A673 (cell line): ENCODE measurements around the gene NRL. TPM values are rescaled to one million over a fixed set of nuclear protein-coding genes. Genes with fewer than 3 reads are reported as not detected.

Experiments used
- BruUV-seq: library from RNA; stranded (reverse); fragments of 400-500 nt; replicated peaks from 2 replicates; lab custom pipeline; 2021; lab: Mats Ljungman, UMichigan
- CTCF ChIA-PET: fragments of 300-600 bp; sonication (Branson Sonifier 250); formaldehyde crosslinking; loops from one replicate; lab custom pipeline; 2022; ENCODE audit warnings: antibody characterized with exemption; lab: Charles Lee
- POLR2A ChIA-PET: fragments of 300-600 bp; sonication (Branson Sonifier 250); formaldehyde crosslinking; loops from one replicate; lab custom pipeline; 2022; ENCODE audit warnings: antibody characterized with exemption; ENCODE audit not compliant: low non-redundant PET; lab: Charles Lee
- DNase-seq: peaks from one replicate; pipeline ENCODE4 v3.0.0-alpha.2; 2015; ENCODE audit warnings: low spot score
- H3K27ac ChIP-seq: fragments of 200-600 bp; sonication (generic); 2 replicates; pipeline ENCODE4 v1.5.1; 2016; ENCODE audit warnings: mixed run types, low read depth, mild to moderate bottlenecking, mixed read lengths, antibody characterized with exemption, low read length; ENCODE audit not compliant: poor library complexity, severe bottlenecking
- H3K27me3 ChIP-seq: fragments of 200-600 bp; sonication (generic); replicated peaks from 2 replicates; pipeline ENCODE4 v1.6.1; 2017; ENCODE audit warnings: mixed run types, low read depth, mild to moderate bottlenecking, mixed read lengths, antibody characterized with exemption, low read length; ENCODE audit not compliant: insufficient read depth, poor library complexity
- H3K36me3 ChIP-seq: fragments of 200-600 bp; sonication (generic); 2 replicates; pipeline ENCODE4 v1.6.1; 2016; ENCODE audit warnings: mixed run types, mild to moderate bottlenecking, mixed read lengths, antibody characterized with exemption, low read length; ENCODE audit not compliant: insufficient read depth, poor library complexity, severe bottlenecking
- H3K4me1 ChIP-seq: fragments of 200-600 bp; sonication (generic); 2 replicates; pipeline ENCODE4 v1.6.1; 2017; ENCODE audit warnings: mixed run types, mild to moderate bottlenecking, mixed read lengths, antibody characterized with exemption, low read length; ENCODE audit not compliant: insufficient read depth, poor library complexity, severe bottlenecking
- H3K4me3 ChIP-seq: fragments of 200-600 bp; sonication (generic); 2 replicates; pipeline ENCODE4 v1.5.1; 2016; ENCODE audit warnings: low read depth, mixed run types, mild to moderate bottlenecking, mixed read lengths, low read length; ENCODE audit not compliant: poor library complexity, severe bottlenecking
- H3K9me3 ChIP-seq: fragments of 200-600 bp; sonication (generic); 2 replicates; pipeline ENCODE4 v1.6.1; 2016; ENCODE audit warnings: mixed run types, low read depth, mild to moderate bottlenecking, mixed read lengths, antibody characterized with exemption, low read length; ENCODE audit not compliant: poor library complexity, severe bottlenecking
- EZH2 ChIP-seq: fragments of 200-600 bp; sonication (generic); IDR thresholded peaks from 2 replicates; pipeline ENCODE4 v1.6.1; 2017; ENCODE audit warnings: borderline replicate concordance, low read depth, mild to moderate bottlenecking, mixed read lengths, antibody characterized with exemption, low read length; ENCODE audit not compliant: poor library complexity, severe bottlenecking
- intact Hi-C: fragments of 100-400 bp; cut with micrococcal nuclease; formaldehyde crosslinking; loops from one replicate; pipeline ENCODE4 v1.10.0; 2022; ENCODE audit not compliant: unreplicated experiment
- total RNA-seq: library from RNA; stranded (reverse); gene quantifications from 2 replicates; pipeline ENCODE4 v1.2.3, GENCODE V29; 2021
- TF ChIP-seq, protein P1 (sequence below): fragments of 300-800, 200-600 bp; sonication (generic); conservative IDR thresholded peaks from 2 replicates; pipeline ENCODE4 v1.5.1; 2017; ENCODE audit warnings: low read depth, mild to moderate bottlenecking, antibody characterized with exemption, low read length, moderate library complexity, mixed read lengths

Gene NRL
- total RNA-seq, 1 experiment from 2014 or later, result 1.9 TPM

DNA sequence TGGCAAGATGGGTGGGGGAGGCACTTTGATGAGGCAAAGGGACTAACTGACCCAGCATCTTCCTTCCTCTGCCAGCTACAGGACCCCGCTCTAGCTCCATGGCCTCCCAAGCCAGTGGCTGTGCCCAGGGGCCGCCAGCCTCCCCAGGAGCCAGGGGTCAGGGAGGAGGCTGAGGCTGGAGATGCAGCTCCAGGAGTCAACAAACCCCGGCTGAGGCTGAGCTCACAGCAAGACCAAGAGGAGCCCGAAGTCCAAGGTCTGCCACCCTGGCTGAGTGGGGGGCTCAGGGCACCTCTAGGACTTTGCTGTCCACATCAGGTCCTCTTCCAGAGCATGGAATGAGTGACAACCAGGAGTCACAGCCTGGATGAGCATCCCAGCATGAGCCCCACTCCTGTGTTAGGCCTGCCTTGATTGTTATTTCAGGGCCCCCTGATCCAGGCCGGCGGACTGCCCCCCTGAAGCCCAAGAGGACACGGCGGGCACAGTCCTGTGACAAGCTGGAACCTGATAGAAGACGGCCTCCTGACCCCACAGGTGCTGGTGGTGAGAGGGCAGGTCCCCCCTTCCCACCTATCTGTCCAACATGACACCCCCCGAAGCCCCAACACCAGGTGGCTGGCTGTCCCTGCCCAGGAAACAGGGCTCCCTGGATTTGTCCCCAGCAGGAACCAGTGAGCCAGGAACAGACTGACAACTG is 45.9 kb downstream of the NRL start:
- no peaks in the 10 kb centered on the region for H3K9me3 ChIP-seq
- no peak overlapping the region for H3K4me3 ChIP-seq
- POLR2A ChIA-PET, result interaction anchor here (0.7 kb wide), 1 partner anchor 25 kb away, joined by 6 read pairs; no protein-coding TSS in a partner anchor
- CTCF ChIA-PET, result interaction anchor here (1.9 kb wide), 1 partner anchor 11 kb away, joined by 7 read pairs; no protein-coding TSS in a partner anchor
- no peak for DNase-seq
- no peaks in the 10 kb centered on the region for H3K4me1 ChIP-seq
- intact Hi-C loops, result no loop called here
- no peaks in the 10 kb centered on the region for H3K36me3 ChIP-seq
- no peak overlapping the region for H3K27ac ChIP-seq
- H3K27me3 ChIP-seq, result peaks cover 18% of the 10 kb centered on the region
- no TSS peak for BruUV-seq
- no peak for TF ChIP-seq EZH2
- TF ChIP-seq, protein P1, sequence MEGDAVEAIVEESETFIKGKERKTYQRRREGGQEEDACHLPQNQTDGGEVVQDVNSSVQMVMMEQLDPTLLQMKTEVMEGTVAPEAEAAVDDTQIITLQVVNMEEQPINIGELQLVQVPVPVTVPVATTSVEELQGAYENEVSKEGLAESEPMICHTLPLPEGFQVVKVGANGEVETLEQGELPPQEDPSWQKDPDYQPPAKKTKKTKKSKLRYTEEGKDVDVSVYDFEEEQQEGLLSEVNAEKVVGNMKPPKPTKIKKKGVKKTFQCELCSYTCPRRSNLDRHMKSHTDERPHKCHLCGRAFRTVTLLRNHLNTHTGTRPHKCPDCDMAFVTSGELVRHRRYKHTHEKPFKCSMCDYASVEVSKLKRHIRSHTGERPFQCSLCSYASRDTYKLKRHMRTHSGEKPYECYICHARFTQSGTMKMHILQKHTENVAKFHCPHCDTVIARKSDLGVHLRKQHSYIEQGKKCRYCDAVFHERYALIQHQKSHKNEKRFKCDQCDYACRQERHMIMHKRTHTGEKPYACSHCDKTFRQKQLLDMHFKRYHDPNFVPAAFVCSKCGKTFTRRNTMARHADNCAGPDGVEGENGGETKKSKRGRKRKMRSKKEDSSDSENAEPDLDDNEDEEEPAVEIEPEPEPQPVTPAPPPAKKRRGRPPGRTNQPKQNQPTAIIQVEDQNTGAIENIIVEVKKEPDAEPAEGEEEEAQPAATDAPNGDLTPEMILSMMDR, result no peak

DNA sequence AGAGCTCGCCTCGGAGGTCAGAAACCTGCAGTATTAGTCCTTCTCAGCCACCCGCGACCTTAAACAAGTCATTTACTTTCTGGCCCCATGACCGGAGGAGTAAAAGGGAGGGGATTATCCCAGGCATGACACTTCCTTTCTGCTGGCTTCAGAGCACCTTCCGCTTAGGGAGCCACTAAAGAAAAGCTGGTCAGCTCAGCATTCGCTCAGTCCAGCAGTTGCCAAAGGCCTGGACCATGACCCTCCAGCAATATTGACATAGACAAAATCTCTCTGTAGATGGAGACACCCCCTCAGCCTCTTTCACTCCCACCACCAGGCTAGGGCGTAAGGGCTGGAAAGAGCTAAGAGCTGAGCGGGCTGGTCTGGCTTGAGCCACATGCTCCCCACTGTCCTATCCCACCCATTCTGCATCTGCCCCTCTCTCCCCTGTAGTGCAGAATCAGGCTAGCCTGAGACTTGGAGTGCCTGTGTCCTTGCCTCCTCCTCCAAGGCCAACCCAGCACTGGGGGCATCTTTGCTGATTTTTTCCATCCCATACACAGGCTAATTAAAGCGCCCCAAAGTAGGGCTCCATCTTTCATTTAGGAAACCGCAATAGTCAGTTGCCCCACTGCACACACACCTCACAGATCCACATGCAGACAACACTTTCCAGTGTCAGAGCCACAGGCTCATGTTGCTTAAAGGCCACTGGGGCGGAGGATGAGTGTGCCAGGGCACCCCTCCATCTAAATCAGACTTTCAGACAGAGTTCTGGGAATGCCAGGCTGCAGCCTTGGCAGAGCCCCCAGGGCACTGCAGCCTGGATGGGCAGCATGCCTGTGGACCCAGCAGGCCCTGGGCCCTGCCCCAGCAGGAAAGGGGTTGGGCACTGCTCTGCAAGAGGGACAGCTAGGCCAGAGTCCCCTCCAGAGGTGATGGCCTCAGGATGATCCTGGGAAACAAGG is 47.3 kb downstream of the NRL start:
- POLR2A ChIA-PET, result no interaction called here
- H3K4me1 ChIP-seq, result no peaks in the 10 kb centered on the region
- no peaks in the 10 kb centered on the region for H3K36me3 ChIP-seq
- CTCF ChIA-PET, result no interaction called here
- H3K27me3 ChIP-seq, result peaks cover 16% of the 10 kb centered on the region
- TF ChIP-seq, protein P1, result no peak
- TF ChIP-seq EZH2, result no peak
- intact Hi-C loops, result no loop called here
- H3K9me3 ChIP-seq, result no peaks in the 10 kb centered on the region
- H3K27ac ChIP-seq, result no peak overlapping the region
- DNase-seq, result no peak
- H3K4me3 ChIP-seq, result no peak overlapping the region
- BruUV-seq, result no TSS peak

DNA sequence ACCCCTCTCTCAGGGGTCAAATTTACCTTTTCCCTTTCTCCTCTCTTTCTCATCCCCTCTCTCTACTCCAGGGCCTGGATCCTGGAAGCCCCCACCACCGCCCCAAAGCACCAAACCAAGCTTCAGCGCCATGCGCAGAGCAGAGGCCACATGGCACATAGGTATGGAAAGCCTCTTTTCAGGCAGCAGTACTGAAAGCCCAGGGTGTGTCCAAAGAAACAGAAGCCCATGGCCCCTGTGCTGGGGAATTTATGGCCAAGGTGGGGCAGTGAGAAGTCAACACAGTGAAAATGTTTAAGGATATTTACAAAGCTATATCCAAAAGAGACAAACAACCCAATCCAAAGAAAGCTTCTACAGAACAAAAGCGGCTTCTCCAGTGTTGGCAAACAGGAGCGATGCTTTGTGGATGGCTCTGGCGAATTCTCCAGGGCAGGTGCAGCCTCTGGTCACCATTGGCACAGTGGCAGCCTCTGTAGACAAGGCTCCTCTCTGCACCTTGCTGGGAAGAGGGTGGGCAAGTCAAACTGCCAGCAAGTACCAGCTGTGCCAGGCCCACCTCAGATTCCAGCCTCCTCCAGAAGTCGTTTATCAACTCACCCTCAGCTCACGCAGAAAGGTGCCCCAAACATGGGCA is 48.1 kb downstream of the NRL start:
- BruUV-seq, result no TSS peak
- Histone ChIP-seq H3K4me1 (no peaks in the 10 kb centered on the region), H3K36me3 (no peaks in the 10 kb centered on the region), H3K9me3 (no peaks in the 10 kb centered on the region), H3K27ac (no peak overlapping the region), H3K4me3 (no peak overlapping the region), H3K27me3 (peaks cover 11% of the 10 kb centered on the region)
- POLR2A ChIA-PET, result no interaction called here
- intact Hi-C loops, result no loop called here
- DNase-seq, result no peak
- TF ChIP-seq, protein P1, result no peak
- no peak for TF ChIP-seq EZH2
- CTCF ChIA-PET, result no interaction called here
